HG02884 (cell line): Measurements from ENCODE around the gene FERD3L.

Source experiments
- ATAC-seq: cut with Tn5 transposase; IDR thresholded peaks from one replicate; pipeline ENCODE4 v1.9.1; 2021; ENCODE audit warnings: mild to moderate bottlenecking, moderate library complexity; ENCODE audit not compliant: unreplicated experiment

FERD3L gene

GRCh38 chr7:19101472-19101871 lies 43.7 kb downstream of the FERD3L start:
- ATAC-seq: no peak

GRCh38 chr7:19099924-19100323 lies 45.3 kb downstream of the FERD3L start:
- no peak for ATAC-seq

- ATAC-seq: no peak
These were observed 46.0 kb downstream of the FERD3L start for GRCh38 chr7:19099194-19099593.

GRCh38 chr7:19098510-19098909 lies 46.7 kb downstream of the FERD3L start:
- no peak for ATAC-seq

GRCh38 chr7:19097165-19098055 lies 47.8 kb downstream of the FERD3L start:
- no peak for ATAC-seq

GRCh38 chr7:19095353-19095860 lies 49.8 kb downstream of the FERD3L start:
- no peak for ATAC-seq
